ENCODE data around the gene TSPEAR. TPM values are rescaled to one million over a fixed set of nuclear protein-coding genes. Genes with fewer than 3 reads are reported as not detected.
"Not testable (repeated sequence)": the region's sequence is repeated elsewhere in the genome, so short reads cannot be mapped to it uniquely, and the experiment has no call there.

Gene TSPEAR
- total RNA-seq, 1 experiment from 2014 or later: 1.8 TPM

DNA sequence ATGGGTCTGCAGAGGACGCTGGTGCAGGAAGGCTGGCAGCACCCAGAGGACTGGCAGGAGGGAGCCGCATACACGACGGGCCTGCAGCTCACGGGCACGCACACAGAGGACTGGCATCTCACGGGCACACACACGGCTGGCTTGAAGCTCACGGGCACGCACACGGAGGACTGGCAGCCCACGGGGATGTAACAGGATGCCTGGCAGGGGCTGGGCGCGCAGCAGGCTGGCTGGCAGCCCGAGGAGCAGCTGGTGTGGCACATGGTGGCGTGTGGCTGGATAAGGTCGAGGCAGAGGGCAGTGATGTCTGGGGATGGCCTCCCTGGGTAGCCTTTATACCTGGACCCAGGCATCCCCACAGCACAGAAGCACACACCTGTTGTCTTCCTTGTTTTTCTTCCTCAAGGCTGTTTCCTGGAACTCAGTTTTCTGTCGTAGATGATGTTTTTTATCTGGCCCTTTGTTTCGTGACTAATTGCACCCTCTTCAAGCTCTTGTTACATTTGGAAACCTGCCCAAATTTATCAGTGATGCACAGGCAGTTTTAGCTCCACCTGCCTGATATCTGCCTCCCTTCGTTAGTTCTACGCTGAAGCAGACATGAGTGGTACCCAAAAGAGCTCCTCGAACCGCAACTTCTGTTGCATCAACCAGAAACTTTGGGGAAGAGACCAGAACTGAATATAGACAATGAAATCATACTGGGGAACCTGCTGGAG is 29.4 kb downstream of the TSPEAR start, which contains the start of gene KRTAP12-1:
KRTAP12-1 (minus strand) TSS at position 303 of the 719 bp plus-strand sequence; CDS start at position 263, 40 bp downstream.
- no peak within 1 kb of the TSS for H3K4me3 ChIP-seq (ENCODE audit: insufficient read depth, low read depth, low read length)
- no peaks in the 10 kb centered on the region for H3K36me3 ChIP-seq (replicated peaks; ENCODE audit: control insufficient read depth, insufficient read depth, low read length)
- no peaks in the 10 kb centered on the region for H3K27me3 ChIP-seq (ENCODE audit: control insufficient read depth, insufficient read depth, low read length)
- DNase-seq: no peak

- no peak overlapping the region for H3K4me3 ChIP-seq (ENCODE audit: insufficient read depth, low read depth, low read length)
- H3K36me3 ChIP-seq (replicated peaks; ENCODE audit: control insufficient read depth, insufficient read depth, low read length): no peaks in the 10 kb centered on the region
- no peaks in the 10 kb centered on the region for H3K27me3 ChIP-seq (ENCODE audit: control insufficient read depth, insufficient read depth, low read length)
- no peak for DNase-seq
Measured at GRCh38 chr21:44681152-44681551, 30.2 kb downstream of the TSPEAR start.

DNA sequence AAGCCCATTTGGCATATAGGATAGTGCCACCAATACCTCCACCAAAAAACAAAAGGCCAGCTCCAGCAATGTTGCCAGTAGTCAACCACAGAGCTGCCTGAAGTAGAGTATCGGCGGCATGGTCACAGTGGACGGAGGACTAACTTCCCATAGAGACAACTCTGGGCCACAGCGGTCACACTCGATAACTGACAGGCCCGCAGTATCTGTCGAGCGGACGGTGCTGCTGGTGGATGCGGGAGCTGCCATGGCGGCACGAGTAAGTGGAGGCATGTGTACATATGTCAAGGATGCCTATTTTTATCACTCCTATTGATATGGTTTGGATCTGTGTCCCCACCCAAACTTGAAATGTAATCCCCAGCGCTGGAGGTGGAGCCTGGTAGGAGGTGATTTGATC is 33.5 kb downstream of the TSPEAR start:
- no peak overlapping the region for H3K4me3 ChIP-seq (ENCODE audit: insufficient read depth, low read depth, low read length)

GRCh38 chr21:44671911-44672310 is 39.5 kb downstream of the TSPEAR start:
- H3K27me3 ChIP-seq (ENCODE audit: control insufficient read depth, insufficient read depth, low read length): no peaks in the 10 kb centered on the region

More for the DNA sequence above, 33.5 kb downstream of the TSPEAR start:
- no peaks in the 10 kb centered on the region for H3K27me3 ChIP-seq (ENCODE audit: control insufficient read depth, insufficient read depth, low read length)
- no peak for DNase-seq
- no peaks in the 10 kb centered on the region for H3K36me3 ChIP-seq (replicated peaks; ENCODE audit: control insufficient read depth, insufficient read depth, low read length)

DNA sequence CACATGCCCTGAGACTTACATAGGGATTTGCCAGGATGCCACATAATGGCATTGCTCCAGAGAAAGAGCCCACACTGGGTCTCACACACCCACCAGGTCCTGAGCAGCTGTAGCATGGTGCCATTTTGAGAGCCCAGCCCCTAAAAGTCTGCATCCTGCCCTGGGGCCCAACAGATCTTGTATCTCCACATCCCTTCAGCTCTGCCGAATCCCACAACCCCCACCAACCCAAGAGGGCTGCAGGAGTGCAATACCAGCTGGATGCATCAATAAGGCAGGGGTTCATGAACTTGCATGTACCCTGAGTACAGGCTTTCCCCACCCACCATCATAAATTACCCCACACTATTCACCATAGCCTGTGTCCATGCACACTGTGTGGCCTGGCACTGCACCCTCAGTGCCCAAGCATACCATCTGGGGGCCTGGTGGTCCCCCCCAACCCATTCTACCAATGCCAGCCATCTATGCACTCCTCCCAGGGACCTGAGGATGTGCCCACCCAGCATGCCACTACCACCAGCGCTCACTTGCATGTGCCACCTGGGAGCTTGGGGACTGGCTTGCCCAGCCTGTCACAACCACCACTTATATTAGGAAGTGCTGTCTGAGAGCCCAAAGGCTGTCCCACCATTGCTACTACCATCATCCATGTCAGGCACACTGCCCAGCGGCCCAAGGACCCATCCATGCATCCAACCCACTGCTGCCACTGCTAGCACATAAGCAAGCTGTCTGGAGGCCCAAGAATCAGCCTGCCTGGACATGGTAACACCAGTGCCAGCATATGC is 40.5 kb downstream of the TSPEAR start:
- Histone ChIP-seq H3K27me3 (ENCODE audit: control insufficient read depth, insufficient read depth, low read length) (no peaks in the 10 kb centered on the region), H3K4me3 (ENCODE audit: insufficient read depth, low read depth, low read length) (no peak overlapping the region)
- no peak for DNase-seq

More at GRCh38 chr21:44671911-44672310, 39.5 kb downstream of the TSPEAR start:
- Histone ChIP-seq H3K4me3 (ENCODE audit: insufficient read depth, low read depth, low read length) (no peak overlapping the region), H3K36me3 (replicated peaks; ENCODE audit: control insufficient read depth, insufficient read depth, low read length) (no peaks in the 10 kb centered on the region)
- DNase-seq: no peak

DNA sequence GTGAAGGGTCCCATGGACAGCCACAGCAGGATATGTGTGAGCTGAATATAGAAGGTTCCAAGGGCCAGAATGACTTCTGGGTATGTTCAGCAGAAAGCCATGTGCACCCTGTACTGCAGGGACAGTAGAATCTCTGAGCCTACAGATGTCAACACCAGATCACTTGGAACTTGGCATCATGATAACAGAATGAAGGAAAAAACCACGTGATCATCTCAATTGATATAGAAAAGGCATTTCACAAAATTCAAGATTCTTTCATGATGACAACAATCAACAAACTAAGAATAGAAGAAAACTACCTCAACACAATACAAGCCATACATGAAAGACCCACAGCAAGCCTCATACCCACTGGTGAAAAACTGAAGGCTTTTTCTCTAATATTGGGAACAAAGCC is 43.8 kb downstream of the TSPEAR start:
- no peaks in the 10 kb centered on the region for H3K36me3 ChIP-seq (replicated peaks; ENCODE audit: control insufficient read depth, insufficient read depth, low read length)
- no peak for DNase-seq
- H3K27me3 ChIP-seq (ENCODE audit: control insufficient read depth, insufficient read depth, low read length): no peaks in the 10 kb centered on the region
- no peak overlapping the region for H3K4me3 ChIP-seq (ENCODE audit: insufficient read depth, low read depth, low read length)

More for the DNA sequence above, 40.5 kb downstream of the TSPEAR start:
- H3K36me3 ChIP-seq (replicated peaks; ENCODE audit: control insufficient read depth, insufficient read depth, low read length): no peaks in the 10 kb centered on the region

- DNase-seq: no peak
- no peaks in the 10 kb centered on the region for H3K36me3 ChIP-seq (replicated peaks; ENCODE audit: control insufficient read depth, insufficient read depth, low read length)
- H3K4me3 ChIP-seq (ENCODE audit: insufficient read depth, low read depth, low read length): no peak within 1 kb of the TSS
- no peaks in the 10 kb centered on the region for H3K27me3 ChIP-seq (ENCODE audit: control insufficient read depth, insufficient read depth, low read length)
Measured at GRCh38 chr21:44666401-44667320, 44.7 kb downstream of the TSPEAR start, which contains the start of gene KRTAP12-2. TSS of gene KRTAP12-2 (minus strand) at chr21:44666927. CDS start at chr21:44666886, 41 bp downstream.

GRCh38 chr21:44664691-44665090 is 46.7 kb downstream of the TSPEAR start:
- no peaks in the 10 kb centered on the region for H3K36me3 ChIP-seq (replicated peaks; ENCODE audit: control insufficient read depth, insufficient read depth, low read length)
- H3K4me3 ChIP-seq (ENCODE audit: insufficient read depth, low read depth, low read length): no peak overlapping the region
- H3K27me3 ChIP-seq (ENCODE audit: control insufficient read depth, insufficient read depth, low read length): no peaks in the 10 kb centered on the region
- no peak for DNase-seq

- not testable (repeated sequence) for H3K36me3 ChIP-seq (replicated peaks; ENCODE audit: control insufficient read depth, insufficient read depth, low read length); H3K4me3 ChIP-seq (ENCODE audit: insufficient read depth, low read depth, low read length); H3K27me3 ChIP-seq (ENCODE audit: control insufficient read depth, insufficient read depth, low read length)
- DNase-seq: peak; percentile 57
Measured at GRCh38 chr21:44661567-44661966, 49.8 kb downstream of the TSPEAR start.

DNA sequence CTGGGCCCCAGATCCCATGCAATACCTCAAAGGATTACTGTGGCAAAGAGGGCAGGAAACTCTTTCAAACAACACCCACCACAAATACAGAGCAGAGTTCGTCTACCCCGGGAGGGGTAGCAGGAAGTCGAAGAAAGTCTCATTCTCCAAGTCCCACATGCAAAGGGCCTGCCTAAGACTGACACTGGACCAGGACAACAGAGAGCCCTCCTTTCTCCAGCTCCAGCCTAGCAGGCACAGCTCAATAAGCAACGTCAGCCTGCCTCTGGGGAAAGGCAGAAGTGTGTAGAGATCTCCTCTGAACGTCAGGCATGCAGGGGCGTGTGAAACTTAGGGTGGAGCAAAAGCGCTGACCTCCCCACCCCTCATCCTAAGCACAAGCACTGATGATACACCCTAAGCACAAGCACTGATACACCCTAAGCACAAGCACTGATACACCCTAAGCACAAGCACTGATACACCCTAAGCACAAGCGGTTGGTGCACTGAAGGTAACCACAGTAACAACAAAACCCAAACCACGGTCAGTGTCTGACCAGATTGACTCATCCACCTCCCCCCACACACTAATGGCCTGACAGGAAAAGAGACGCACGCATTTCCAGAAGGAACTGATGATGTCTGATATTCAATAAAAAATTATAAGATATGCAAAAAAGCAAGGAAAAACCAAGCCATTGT is 52.3 kb downstream of the TSPEAR start:
- DNase-seq: peak; percentile 46
- H3K4me3 ChIP-seq (ENCODE audit: insufficient read depth, low read depth, low read length): no peak overlapping the region
- H3K36me3 ChIP-seq (replicated peaks; ENCODE audit: control insufficient read depth, insufficient read depth, low read length): no peaks in the 10 kb centered on the region
- no peaks in the 10 kb centered on the region for H3K27me3 ChIP-seq (ENCODE audit: control insufficient read depth, insufficient read depth, low read length)

- DNase-seq: no peak
- Histone ChIP-seq H3K27me3 (ENCODE audit: control insufficient read depth, insufficient read depth, low read length) (no peaks in the 10 kb centered on the region), H3K36me3 (replicated peaks; ENCODE audit: control insufficient read depth, insufficient read depth, low read length) (no peaks in the 10 kb centered on the region), H3K4me3 (ENCODE audit: insufficient read depth, low read depth, low read length) (no peak overlapping the region)
Measured at GRCh38 chr21:44658541-44658910, 52.8 kb downstream of the TSPEAR start.

DNA sequence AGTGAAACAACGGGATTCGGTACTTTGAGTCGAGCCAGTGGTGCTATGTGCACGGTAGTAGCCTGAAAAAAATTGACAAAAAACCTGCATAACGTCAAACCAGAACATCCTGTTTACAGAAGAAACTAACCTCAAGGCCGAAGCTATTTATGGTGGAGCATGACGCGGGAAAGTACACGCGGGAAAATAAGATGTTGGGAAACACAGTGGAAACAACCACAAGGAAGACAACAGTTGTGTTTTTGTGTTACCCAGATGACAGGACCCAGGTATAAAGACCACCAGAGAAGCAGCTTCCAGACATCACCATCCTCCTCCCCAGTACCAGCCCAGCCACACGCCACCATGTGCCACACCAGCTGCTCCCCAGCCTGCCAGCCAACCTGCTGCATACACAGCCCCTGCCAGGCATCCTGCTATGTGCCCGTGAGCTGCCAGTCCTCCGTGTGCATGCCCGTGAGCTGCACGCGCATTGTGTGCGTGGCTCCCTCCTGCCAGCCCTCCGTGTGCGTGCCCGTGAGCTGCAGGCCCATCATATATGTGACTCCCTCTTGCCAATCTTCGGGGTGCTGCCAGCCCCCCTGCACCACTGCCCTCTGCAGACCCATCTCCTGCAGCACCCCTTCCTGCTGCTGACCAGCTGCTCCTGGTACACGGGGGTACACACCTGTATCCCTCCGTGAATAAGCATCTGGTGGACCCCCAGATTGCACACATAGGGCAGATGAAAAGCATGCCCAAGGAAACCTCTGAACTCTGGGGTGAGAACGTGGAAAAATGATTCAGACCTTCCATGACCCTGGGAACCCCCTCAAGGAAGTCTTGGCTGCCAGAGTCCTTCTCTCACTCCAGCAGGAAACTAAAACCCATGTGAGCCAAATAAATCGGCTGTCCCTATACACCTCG is 53.5 kb downstream of the TSPEAR start, which contains the start of gene KRTAP12-3:
KRTAP12-3 (plus strand) TSS at position 298 of the 906 bp plus-strand sequence; CDS start at position 346, 48 bp downstream.
- no peak for DNase-seq
- Histone ChIP-seq H3K36me3 (replicated peaks; ENCODE audit: control insufficient read depth, insufficient read depth, low read length) (no peaks in the 10 kb centered on the region), H3K27me3 (ENCODE audit: control insufficient read depth, insufficient read depth, low read length) (no peaks in the 10 kb centered on the region), H3K4me3 (ENCODE audit: insufficient read depth, low read depth, low read length) (no peak within 1 kb of the TSS)

DNA sequence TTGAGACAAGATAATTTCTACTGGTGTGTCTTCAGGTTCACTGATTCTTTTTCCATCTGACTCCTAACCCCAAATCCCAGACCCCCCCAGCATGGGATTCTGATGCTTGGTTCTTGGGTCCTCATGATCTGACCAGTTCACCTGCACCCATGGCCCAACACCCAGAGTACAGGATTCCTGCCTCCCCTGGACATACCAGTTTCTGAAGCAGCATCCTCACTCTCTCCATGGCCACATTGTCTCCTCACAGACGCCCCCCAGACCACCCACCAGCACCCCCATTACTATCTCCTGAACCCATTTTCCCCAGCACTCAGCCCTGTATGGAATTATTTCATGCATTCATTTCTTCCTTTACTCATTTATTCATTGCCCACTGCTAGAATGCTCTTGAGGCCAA is 54.5 kb downstream of the TSPEAR start:
- no peak overlapping the region for H3K4me3 ChIP-seq (ENCODE audit: insufficient read depth, low read depth, low read length)
- no peaks in the 10 kb centered on the region for H3K27me3 ChIP-seq (ENCODE audit: control insufficient read depth, insufficient read depth, low read length)
- H3K36me3 ChIP-seq (replicated peaks; ENCODE audit: control insufficient read depth, insufficient read depth, low read length): no peaks in the 10 kb centered on the region
- DNase-seq: no peak
